OCI-LY1 (cell line): ENCODE data around the gene PAPPA.

Experiments
- H2AFZ ChIP-seq: fragments of 200-600 bp; sonication (generic), shearing (Covaris generic); 2 replicates; pipeline ENCODE4 v1.6.0; 2014; ENCODE audit warnings: antibody characterized with exemption, mild to moderate bottlenecking, low read length
- H3F3A ChIP-seq: fragments of 200-600 bp; sonication (generic), shearing (Covaris generic); 2 replicates; pipeline ENCODE4 v1.6.0; 2014; ENCODE audit warnings: mild to moderate bottlenecking, antibody characterized with exemption, low read length, moderate library complexity; ENCODE audit not compliant: insufficient read depth
- H3K27ac ChIP-seq: fragments of 200-600 bp; sonication (generic); 2 replicates; pipeline ENCODE4 v1.5.1; 2014; ENCODE audit warnings: low read length, mixed run types, mild to moderate bottlenecking, low read depth; ENCODE audit not compliant: poor library complexity, severe bottlenecking
- H3K27me3 ChIP-seq: fragments of 200-600 bp; sonication (generic); 2 replicates; pipeline ENCODE4 v1.6.0; 2014; ENCODE audit warnings: antibody characterized with exemption, mild to moderate bottlenecking, low read length, moderate library complexity; ENCODE audit not compliant: insufficient read depth
- H3K36me3 ChIP-seq: fragments of 200-600 bp; sonication (generic); 2 replicates; pipeline ENCODE4 v1.6.1; 2014; ENCODE audit warnings: mild to moderate bottlenecking, antibody characterized with exemption, low read length, moderate library complexity, mixed read lengths; ENCODE audit not compliant: insufficient read depth
- H3K4me1 ChIP-seq: fragments of 200-600 bp; sonication (generic); 2 replicates; pipeline ENCODE4 v1.5.1; 2014; ENCODE audit warnings: mild to moderate bottlenecking, low read length, moderate library complexity; ENCODE audit not compliant: insufficient read depth, severe bottlenecking
- H3K4me2 ChIP-seq: fragments of 200-600 bp; sonication (generic), shearing (Covaris generic); 2 replicates; pipeline ENCODE4 v1.6.1; 2014; ENCODE audit warnings: low read length
- H3K4me3 ChIP-seq: fragments of 200-600 bp; sonication (generic); 2 replicates; pipeline ENCODE4 v1.5.1; 2014; ENCODE audit warnings: low read length, low read depth, mild to moderate bottlenecking, mixed read lengths; ENCODE audit not compliant: poor library complexity, severe bottlenecking
- H3K79me2 ChIP-seq: fragments of 200-600 bp; shearing (Covaris generic); 2 replicates; pipeline ENCODE4 v1.6.1; 2016; ENCODE audit warnings: mixed run types, low read length, mixed read lengths; ENCODE audit not compliant: insufficient read depth
- H3K9ac ChIP-seq: fragments of 200-600 bp; sonication (generic), shearing (Covaris generic); 2 replicates; pipeline ENCODE4 v1.6.1; 2014; ENCODE audit warnings: mild to moderate bottlenecking, low read length, mixed read lengths
- H3K9me2 ChIP-seq: fragments of 200-600 bp; sonication (generic), shearing (Covaris generic); 2 replicates; pipeline ENCODE4 v1.6.1; 2014; ENCODE audit warnings: low read depth, mild to moderate bottlenecking, low read length, mixed read lengths
- H3K9me3 ChIP-seq: fragments of 200-600 bp; shearing (Covaris generic); 2 replicates; pipeline ENCODE4 v1.6.1; 2014; ENCODE audit warnings: low read length, mixed read lengths
- H4K20me1 ChIP-seq: fragments of 200-600 bp; sonication (generic), shearing (Covaris generic); 2 replicates; pipeline ENCODE4 v1.6.0; 2016; ENCODE audit warnings: mild to moderate bottlenecking, low read length; ENCODE audit not compliant: insufficient read depth
- CTCF ChIP-seq: fragments of 200-600 bp; sonication (generic), shearing (Covaris generic); IDR thresholded peaks from 2 replicates; pipeline ENCODE4 v1.5.1; 2017; ENCODE audit warnings: mild to moderate bottlenecking, antibody characterized with exemption, low read length, moderate library complexity, mixed read lengths
- EZH2 ChIP-seq: fragments of 200-600 bp; sonication (generic), shearing (Covaris generic); IDR thresholded peaks from 2 replicates; pipeline ENCODE4 v1.8.0; 2017; ENCODE audit warnings: borderline replicate concordance, mixed run types, mild to moderate bottlenecking, antibody characterized with exemption, low read length, moderate library complexity, mixed read lengths

Gene PAPPA

DNA sequence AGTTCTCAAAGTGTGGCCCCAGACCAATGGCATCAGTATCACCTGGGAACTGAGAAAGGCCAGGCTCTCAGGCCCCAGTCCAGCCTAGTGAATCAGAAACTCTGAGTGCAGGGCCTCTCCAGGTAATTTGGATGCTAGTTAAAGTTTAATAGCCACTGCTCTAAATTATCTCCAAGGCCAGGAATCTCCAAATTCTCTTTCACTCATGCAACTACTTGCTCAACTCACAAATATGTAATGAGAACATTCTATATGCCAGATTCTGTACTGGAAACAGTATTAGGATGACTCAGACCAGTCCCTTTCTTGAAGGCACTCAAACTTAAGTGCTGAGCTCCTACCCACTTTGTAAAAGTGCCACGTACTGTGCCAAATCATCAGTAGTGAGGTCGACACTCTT, 84.6 kb downstream of the PAPPA start:
- Histone ChIP-seq H3K9me3 (no peaks in the 10 kb centered on the region), H3K79me2 (no peaks in the 10 kb centered on the region), H3F3A (no peaks in the 10 kb centered on the region), H3K27me3 (no peaks in the 10 kb centered on the region), H3K27ac (no peak overlapping the region), H3K4me1 (no peaks in the 10 kb centered on the region), H4K20me1 (no peaks in the 10 kb centered on the region), H3K4me3 (no peak overlapping the region), H3K36me3 (no peaks in the 10 kb centered on the region), H3K4me2 (no peak overlapping the region), H3K9ac (no peak overlapping the region), H3K9me2 (no peaks in the 10 kb centered on the region), H2AFZ (no peak overlapping the region)
- TF ChIP-seq EZH2 (no peak), CTCF (no peak)

GRCh38 chr9:116238776-116239340, 85.3 kb downstream of the PAPPA start:
- no peaks in the 10 kb centered on the region for H3K4me1 ChIP-seq
- no peaks in the 10 kb centered on the region for H3F3A ChIP-seq
- H3K9me2 ChIP-seq = no peaks in the 10 kb centered on the region

GRCh38 chr9:116243708-116244107, 90.1 kb downstream of the PAPPA start:
- no peaks in the 10 kb centered on the region for H3K36me3 ChIP-seq
- H3K4me3 ChIP-seq = no peak overlapping the region
- no peaks in the 10 kb centered on the region for H3F3A ChIP-seq
- TF ChIP-seq CTCF = no peak
- TF ChIP-seq EZH2 = no peak
- H3K4me2 ChIP-seq = no peak overlapping the region
- no peak overlapping the region for H3K27ac ChIP-seq
- no peaks in the 10 kb centered on the region for H3K9me2 ChIP-seq
- no peaks in the 10 kb centered on the region for H3K4me1 ChIP-seq
- H3K79me2 ChIP-seq = no peaks in the 10 kb centered on the region
- H2AFZ ChIP-seq = no peak overlapping the region
- H3K9me3 ChIP-seq = no peaks in the 10 kb centered on the region
- no peaks in the 10 kb centered on the region for H4K20me1 ChIP-seq
- H3K9ac ChIP-seq = no peak overlapping the region
- no peaks in the 10 kb centered on the region for H3K27me3 ChIP-seq

More at GRCh38 chr9:116238776-116239340, 85.3 kb downstream of the PAPPA start:
- H3K27ac ChIP-seq = no peak overlapping the region
- H3K79me2 ChIP-seq = no peaks in the 10 kb centered on the region
- no peak overlapping the region for H3K4me3 ChIP-seq
- H2AFZ ChIP-seq = no peak overlapping the region
- no peaks in the 10 kb centered on the region for H3K27me3 ChIP-seq
- H3K36me3 ChIP-seq = no peaks in the 10 kb centered on the region
- no peaks in the 10 kb centered on the region for H4K20me1 ChIP-seq
- H3K9me3 ChIP-seq = no peaks in the 10 kb centered on the region
- TF ChIP-seq EZH2 (no peak), CTCF (no peak)
- no peak overlapping the region for H3K9ac ChIP-seq
- H3K4me2 ChIP-seq = no peak overlapping the region
